H9 (cell line): ENCODE results near the gene IL1RAPL2. TPM values are rescaled to one million over a fixed set of nuclear protein-coding genes. Genes with fewer than 3 reads are reported as not detected.

Source experiments
- DNase-seq: peaks from one replicate; pipeline ENCODE4 v3.0.0-alpha.2; 2017
- H2AFZ ChIP-seq: one replicate; pipeline ENCODE4 v1.6.1; 2013; ENCODE audit warnings: mild to moderate bottlenecking, low read length, control low read depth, moderate library complexity
- H2AK5ac ChIP-seq: 2 replicates; pipeline ENCODE4 v1.6.1; 2013; ENCODE audit warnings: low read length, control low read depth, mixed read lengths; ENCODE audit not compliant: insufficient read length
- H2BK120ac ChIP-seq: one replicate; pipeline ENCODE4 v1.6.1; 2013; ENCODE audit warnings: low read depth, mild to moderate bottlenecking, low read length, control low read depth, inconsistent platforms; ENCODE audit not compliant: poor library complexity, severe bottlenecking
- H2BK12ac ChIP-seq: 2 replicates; pipeline ENCODE4 v1.6.1; 2013; ENCODE audit warnings: low read length, control low read depth, mixed read lengths, low read depth; ENCODE audit not compliant: insufficient read length
- H2BK15ac ChIP-seq: 2 replicates; pipeline ENCODE4 v1.6.1; 2013; ENCODE audit warnings: low read depth, low read length, control low read depth
- H2BK20ac ChIP-seq: one replicate; pipeline ENCODE4 v1.6.1; 2013; ENCODE audit warnings: low read depth, mild to moderate bottlenecking, low read length, control low read depth, inconsistent platforms; ENCODE audit not compliant: poor library complexity, severe bottlenecking
- H2BK5ac ChIP-seq: 2 replicates; pipeline ENCODE4 v1.6.1; 2013; ENCODE audit warnings: low read length, control low read depth, mixed read lengths; ENCODE audit not compliant: insufficient read length
- H3K14ac ChIP-seq: 2 replicates; pipeline ENCODE4 v1.6.1; 2013; ENCODE audit warnings: low read length, control low read depth; ENCODE audit not compliant: insufficient read depth
- H3K18ac ChIP-seq: 2 replicates; pipeline ENCODE4 v1.6.1; 2013; ENCODE audit warnings: low read depth, mild to moderate bottlenecking, mixed read lengths, low read length, control low read depth; ENCODE audit not compliant: insufficient read length
- H3K23ac ChIP-seq: 2 replicates; pipeline ENCODE4 v1.6.1; 2013; ENCODE audit warnings: low read length, control low read depth, mixed read lengths, low read depth; ENCODE audit not compliant: insufficient read length
- H3K23me2 ChIP-seq: 2 replicates; pipeline ENCODE4 v1.6.1; 2013; ENCODE audit warnings: low read depth, mild to moderate bottlenecking, mixed read lengths, low read length, control low read depth; ENCODE audit not compliant: insufficient read length, poor library complexity, severe bottlenecking
- H3K27ac ChIP-seq: 2 replicates; pipeline ENCODE4 v1.5.1; 2013; ENCODE audit warnings: low read length, control low read depth, mixed read lengths, low read depth; ENCODE audit not compliant: insufficient read length
- H3K27me3 ChIP-seq: 2 replicates; pipeline ENCODE4 v1.6.1; 2013; ENCODE audit warnings: low read length, control low read depth, inconsistent platforms; ENCODE audit not compliant: insufficient read depth
- H3K4ac ChIP-seq: 2 replicates; pipeline ENCODE4 v1.6.1; 2013; ENCODE audit warnings: low read depth, mild to moderate bottlenecking, control low read depth, inconsistent platforms, low read length, moderate library complexity
- H3K4me1 ChIP-seq: 2 replicates; pipeline ENCODE4 v1.6.1; 2013; ENCODE audit warnings: low read length, control low read depth, inconsistent platforms; ENCODE audit not compliant: insufficient read depth
- H3K4me2 ChIP-seq: 2 replicates; pipeline ENCODE4 v1.6.1; 2013; ENCODE audit warnings: low read length, control low read depth, mixed read lengths; ENCODE audit not compliant: insufficient read length, insufficient read depth
- H3K56ac ChIP-seq: 2 replicates; pipeline ENCODE4 v1.6.1; 2013; ENCODE audit warnings: low read depth, mild to moderate bottlenecking, mixed read lengths, low read length, control low read depth; ENCODE audit not compliant: insufficient read length
- H3K79me1 ChIP-seq: 2 replicates; pipeline ENCODE4 v1.6.1; 2013; ENCODE audit warnings: low read depth, mild to moderate bottlenecking, moderate library complexity, low read length, control low read depth, inconsistent platforms; ENCODE audit not compliant: insufficient read depth, poor library complexity, severe bottlenecking
- H3K79me2 ChIP-seq: 2 replicates; pipeline ENCODE4 v1.6.1; 2013; ENCODE audit warnings: low read length, control low read depth, inconsistent platforms; ENCODE audit not compliant: insufficient read depth
- H3K9ac ChIP-seq: 2 replicates; pipeline ENCODE4 v1.6.1; 2013; ENCODE audit warnings: low read length, control low read depth, mixed read lengths; ENCODE audit not compliant: insufficient read length; ENCODE audit errors: extremely low read depth
- H3K9me3 ChIP-seq: one replicate; pipeline ENCODE4 v1.6.1; 2013; ENCODE audit warnings: low read depth, low read length, inconsistent platforms; ENCODE audit not compliant: control insufficient read depth
- H3T11ph ChIP-seq: one replicate; pipeline ENCODE4 v1.6.1; 2013; ENCODE audit warnings: mild to moderate bottlenecking, low read length, control low read depth, inconsistent platforms
- H4K20me1 ChIP-seq: one replicate; pipeline ENCODE4 v1.6.1; 2013; ENCODE audit not compliant: control insufficient read depth, insufficient read length, insufficient read depth
- H4K5ac ChIP-seq: 2 replicates; pipeline ENCODE4 v1.6.1; 2013; ENCODE audit warnings: low read depth, mild to moderate bottlenecking, mixed read lengths, low read length, control low read depth; ENCODE audit not compliant: insufficient read length
- H4K8ac ChIP-seq: replicated peaks from 2 replicates; pipeline ENCODE4 v1.6.1; 2013; ENCODE audit warnings: low read length, control low read depth, mixed read lengths, low read depth; ENCODE audit not compliant: insufficient read length
- H4K91ac ChIP-seq: 2 replicates; pipeline ENCODE4 v1.6.1; 2013; ENCODE audit warnings: low read depth, mild to moderate bottlenecking, moderate library complexity, mixed read lengths, low read length, control low read depth; ENCODE audit not compliant: insufficient read length
- H3K27ac Mint-ChIP-seq, 3 experiments: 2 replicates in 2 of 3; 3 replicates in 1 of 3; pipeline ENCODE4 v1.8.0; 2020 to 2021; ENCODE audit warnings: mixed read lengths in 3 of 3, mild to moderate bottlenecking in 1 of 3, moderate library complexity in 1 of 3
- H3K27me3 Mint-ChIP-seq: 2 replicates; pipeline ENCODE4 v1.8.0; 2021; ENCODE audit warnings: low read depth, mild to moderate bottlenecking, moderate library complexity, mixed read lengths
- H3K36me3 Mint-ChIP-seq, 3 experiments: 2 replicates in 2 of 3; 3 replicates in 1 of 3; pipeline ENCODE4 v1.8.0; 2020 to 2021; ENCODE audit warnings: low read depth in 3 of 3, mixed read lengths in 3 of 3; ENCODE audit not compliant: insufficient read depth in 1 of 3
- H3K4me1 Mint-ChIP-seq, 2 experiments: 2 replicates each; pipeline ENCODE4 v1.8.0; 2020; ENCODE audit warnings: mixed read lengths in 2 of 2
- H3K4me3 Mint-ChIP-seq, 2 experiments: 2 replicates in 1 of 2; 3 replicates in 1 of 2; pipeline ENCODE4 v1.8.0; 2020 to 2021; ENCODE audit warnings: mild to moderate bottlenecking in 2 of 2, mixed read lengths in 2 of 2, moderate library complexity in 1 of 2
- H3K9me3 Mint-ChIP-seq, 2 experiments: 2 replicates in 1 of 2; 3 replicates in 1 of 2; pipeline ENCODE4 v1.8.0; 2020; ENCODE audit warnings: mild to moderate bottlenecking in 2 of 2, mixed read lengths in 2 of 2, moderate library complexity in 1 of 2
- CTCF ChIP-seq: fragments of 200-600 bp; sonication (generic); conservative IDR thresholded peaks from 3 replicates; pipeline ENCODE4 v1.8.0; 2021; ENCODE audit warnings: antibody characterized with exemption, mild to moderate bottlenecking
- WGBS: extraction: QIAGEN DNeasy Blood & Tissue Kit; methylation state at CpG from one replicate; pipeline ENCODE4 v1.1.7; 2013; ENCODE audit warnings: missing lambda C conversion rate, low lambda C conversion rate, mixed read lengths; ENCODE audit not compliant: insufficient read length; ENCODE audit errors: extremely low coverage; 5-methylcytosine and 5-hydroxymethylcytosine counted together
- total RNA-seq: library from RNA; stranded (reverse); gene quantifications from 2 replicates; pipeline ENCODE4 v1.2.1, GENCODE V29; 2021

Gene IL1RAPL2
- total RNA-seq, 1 experiment from 2014 or later: not detected

- no peak overlapping the region for H2BK15ac ChIP-seq
- H2BK20ac ChIP-seq: no peak overlapping the region
- no peak overlapping the region for H4K91ac ChIP-seq
- no peak overlapping the region for H3K4me3 Mint-ChIP-seq
- no peak overlapping the region for H3K14ac ChIP-seq
- H3K9me3 Mint-ChIP-seq: peaks cover 0 to 54% of the 10 kb centered on the region in 2 experiments; a peak in 3 of 5 replicates
- no peaks in the 10 kb centered on the region for H3K79me2 ChIP-seq
- no peaks in the 10 kb centered on the region for H3K4me1 Mint-ChIP-seq
- WGBS: no CpG with 5 or more reads among the region's 3 CpGs
- H3K27ac ChIP-seq: no peak overlapping the region
- no peak for TF ChIP-seq CTCF
- H3K4me1 ChIP-seq: no peaks in the 10 kb centered on the region
- H3K27me3 ChIP-seq: no peaks in the 10 kb centered on the region
- H4K20me1 ChIP-seq: no peaks in the 10 kb centered on the region
- no peak overlapping the region for H3K4me2 ChIP-seq
- H3K9ac ChIP-seq: no peak overlapping the region
- peaks cover 1% of the 10 kb centered on the region; the same call in 1 of the 2 replicates for H3K27me3 Mint-ChIP-seq
- H2AK5ac ChIP-seq: no peak overlapping the region
- no peak overlapping the region for H2AFZ ChIP-seq
- H2BK5ac ChIP-seq: no peak overlapping the region
- peaks cover 0 to 4% (median 0%) of the 10 kb centered on the region in 3 experiments; a peak in 1 of 7 replicates for H3K36me3 Mint-ChIP-seq
- no peak overlapping the region for H3T11ph ChIP-seq
- H3K9me3 ChIP-seq: no peaks in the 10 kb centered on the region
- no peak overlapping the region for H2BK12ac ChIP-seq
- H3K27ac Mint-ChIP-seq: no peak overlapping the region
- no peaks in the 10 kb centered on the region for H3K79me1 ChIP-seq
- DNase-seq: no peak
- no peak overlapping the region for H3K23ac ChIP-seq
- no peak overlapping the region for H2BK120ac ChIP-seq
- no peak overlapping the region for H3K56ac ChIP-seq
- H4K5ac ChIP-seq: no peak overlapping the region
- no peaks in the 10 kb centered on the region for H3K23me2 ChIP-seq
- no peak overlapping the region for H3K18ac ChIP-seq
- no peak overlapping the region for H4K8ac ChIP-seq
- no peak overlapping the region for H3K4ac ChIP-seq
These were observed 535.4 kb downstream of the IL1RAPL2 start for GRCh38 chrX:105101378-105101777.
